Panc1 (cell line): ENCODE data around the gene TMEM40.

Experiments used
- POLR2AphosphoS5 ChIP-seq: IDR thresholded peaks from 2 replicates; pipeline ENCODE4 v1.6.1; 2012; ENCODE audit warnings: mild to moderate bottlenecking, low read depth, low read length, moderate library complexity
- SIN3A ChIP-seq: IDR thresholded peaks from 2 replicates; pipeline ENCODE4 v1.6.1; 2012; ENCODE audit warnings: low read depth, mild to moderate bottlenecking, low read length, moderate library complexity, borderline replicate concordance; ENCODE audit not compliant: insufficient read depth
- TF ChIP-seq, protein P1 (sequence below): fragments of 450-650 bp; IDR thresholded peaks from 2 replicates; pipeline ENCODE4 v1.5.1; 2017; ENCODE audit warnings: mild to moderate bottlenecking

DNA sequence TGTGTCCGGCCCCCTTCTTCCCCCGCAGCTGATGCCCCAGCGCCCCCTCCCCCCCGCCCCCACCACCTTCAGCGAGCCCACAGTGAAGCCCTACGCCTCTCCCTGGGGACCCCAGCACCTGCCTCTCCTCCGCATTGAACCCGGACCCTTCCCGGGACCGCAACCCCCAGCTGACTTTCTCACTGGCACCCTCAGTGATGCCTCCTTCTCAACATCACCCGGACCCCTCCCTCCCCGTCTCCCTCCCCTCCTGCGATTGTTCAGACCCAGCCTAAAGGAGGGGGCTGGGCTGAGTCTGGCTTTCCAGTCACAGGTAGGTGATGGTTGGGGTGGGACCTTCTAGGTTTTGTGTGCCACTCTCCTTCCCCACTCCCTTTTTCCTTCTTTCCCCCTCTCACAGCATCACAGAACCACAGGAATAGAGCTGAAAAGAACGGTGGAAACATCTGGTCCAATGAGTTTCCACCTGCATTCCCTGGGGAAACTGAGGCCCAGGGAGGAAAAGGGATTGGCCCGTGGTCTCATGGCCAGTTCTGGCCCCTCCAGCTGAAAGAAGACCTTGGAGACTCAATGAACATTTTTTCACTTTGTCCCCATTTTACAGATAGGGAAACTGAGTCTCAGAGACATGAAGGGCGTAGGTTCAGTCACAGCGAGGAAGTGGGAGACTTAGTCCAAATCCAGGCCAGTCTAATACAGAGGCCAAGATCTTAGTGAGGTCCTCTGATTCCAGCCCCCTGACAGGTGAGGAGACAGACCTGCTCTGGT, 38.2 kb upstream of the TMEM40 start:
- TF ChIP-seq, protein P1, sequence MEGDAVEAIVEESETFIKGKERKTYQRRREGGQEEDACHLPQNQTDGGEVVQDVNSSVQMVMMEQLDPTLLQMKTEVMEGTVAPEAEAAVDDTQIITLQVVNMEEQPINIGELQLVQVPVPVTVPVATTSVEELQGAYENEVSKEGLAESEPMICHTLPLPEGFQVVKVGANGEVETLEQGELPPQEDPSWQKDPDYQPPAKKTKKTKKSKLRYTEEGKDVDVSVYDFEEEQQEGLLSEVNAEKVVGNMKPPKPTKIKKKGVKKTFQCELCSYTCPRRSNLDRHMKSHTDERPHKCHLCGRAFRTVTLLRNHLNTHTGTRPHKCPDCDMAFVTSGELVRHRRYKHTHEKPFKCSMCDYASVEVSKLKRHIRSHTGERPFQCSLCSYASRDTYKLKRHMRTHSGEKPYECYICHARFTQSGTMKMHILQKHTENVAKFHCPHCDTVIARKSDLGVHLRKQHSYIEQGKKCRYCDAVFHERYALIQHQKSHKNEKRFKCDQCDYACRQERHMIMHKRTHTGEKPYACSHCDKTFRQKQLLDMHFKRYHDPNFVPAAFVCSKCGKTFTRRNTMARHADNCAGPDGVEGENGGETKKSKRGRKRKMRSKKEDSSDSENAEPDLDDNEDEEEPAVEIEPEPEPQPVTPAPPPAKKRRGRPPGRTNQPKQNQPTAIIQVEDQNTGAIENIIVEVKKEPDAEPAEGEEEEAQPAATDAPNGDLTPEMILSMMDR = no peak
- TF ChIP-seq POLR2AphosphoS5 = no peak
- no peak for TF ChIP-seq SIN3A
